ENCODE results near the gene NFE2L2.
A peak's percentile ranks its signal among the peaks of the same experiment; 100 is the strongest.

NFE2L2 gene

GRCh38 chr2:177306550-177306949 is 42.0 kb upstream of the NFE2L2 start:
- Histone ChIP-seq H3K36me3 (ENCODE audit: low read depth) (no peaks in the 10 kb centered on the region), H3K4me1 (ENCODE audit: insufficient read depth, poor library complexity, severe bottlenecking) (no peaks in the 10 kb centered on the region), H3K27me3 (ENCODE audit: insufficient read depth, poor library complexity, severe bottlenecking) (no peaks in the 10 kb centered on the region), H3K9me3 (ENCODE audit: severe bottlenecking) (no peaks in the 10 kb centered on the region), H3K4me3 (ENCODE audit: severe bottlenecking) (no peak overlapping the region), H3K27ac (ENCODE audit: poor library complexity, severe bottlenecking) (no peak overlapping the region)
- ATAC-seq (ENCODE audit: low read depth) (no peak), DNase-seq (ENCODE audit: low spot score) (no peak)
- TF ChIP-seq, protein P1, sequence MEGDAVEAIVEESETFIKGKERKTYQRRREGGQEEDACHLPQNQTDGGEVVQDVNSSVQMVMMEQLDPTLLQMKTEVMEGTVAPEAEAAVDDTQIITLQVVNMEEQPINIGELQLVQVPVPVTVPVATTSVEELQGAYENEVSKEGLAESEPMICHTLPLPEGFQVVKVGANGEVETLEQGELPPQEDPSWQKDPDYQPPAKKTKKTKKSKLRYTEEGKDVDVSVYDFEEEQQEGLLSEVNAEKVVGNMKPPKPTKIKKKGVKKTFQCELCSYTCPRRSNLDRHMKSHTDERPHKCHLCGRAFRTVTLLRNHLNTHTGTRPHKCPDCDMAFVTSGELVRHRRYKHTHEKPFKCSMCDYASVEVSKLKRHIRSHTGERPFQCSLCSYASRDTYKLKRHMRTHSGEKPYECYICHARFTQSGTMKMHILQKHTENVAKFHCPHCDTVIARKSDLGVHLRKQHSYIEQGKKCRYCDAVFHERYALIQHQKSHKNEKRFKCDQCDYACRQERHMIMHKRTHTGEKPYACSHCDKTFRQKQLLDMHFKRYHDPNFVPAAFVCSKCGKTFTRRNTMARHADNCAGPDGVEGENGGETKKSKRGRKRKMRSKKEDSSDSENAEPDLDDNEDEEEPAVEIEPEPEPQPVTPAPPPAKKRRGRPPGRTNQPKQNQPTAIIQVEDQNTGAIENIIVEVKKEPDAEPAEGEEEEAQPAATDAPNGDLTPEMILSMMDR (IDR thresholded peaks at IDR 0.05; ENCODE audit: poor library complexity, severe bottlenecking): no peak

- no peak overlapping the region for H3K27ac ChIP-seq (ENCODE audit: poor library complexity, severe bottlenecking)
- no peak overlapping the region for H3K4me3 ChIP-seq (ENCODE audit: severe bottlenecking)
- DNase-seq (ENCODE audit: low spot score) (no peak), ATAC-seq (ENCODE audit: low read depth) (no peak)
- H3K36me3 ChIP-seq (ENCODE audit: low read depth): no peaks in the 10 kb centered on the region
- TF ChIP-seq, protein P1 (IDR thresholded peaks at IDR 0.05; ENCODE audit: poor library complexity, severe bottlenecking): no peak
- no peaks in the 10 kb centered on the region for H3K9me3 ChIP-seq (ENCODE audit: severe bottlenecking)
- H3K27me3 ChIP-seq (ENCODE audit: insufficient read depth, poor library complexity, severe bottlenecking): no peaks in the 10 kb centered on the region
- no peaks in the 10 kb centered on the region for H3K4me1 ChIP-seq (ENCODE audit: insufficient read depth, poor library complexity, severe bottlenecking)
Measured at GRCh38 chr2:177303939-177304338, 39.4 kb upstream of the NFE2L2 start.

- H3K9me3 ChIP-seq (ENCODE audit: severe bottlenecking): no peaks in the 10 kb centered on the region
- DNase-seq (ENCODE audit: low spot score): no peak
- H3K4me3 ChIP-seq (ENCODE audit: severe bottlenecking): no peak overlapping the region
- TF ChIP-seq, protein P1 (IDR thresholded peaks at IDR 0.05; ENCODE audit: poor library complexity, severe bottlenecking): no peak
- no peaks in the 10 kb centered on the region for H3K27me3 ChIP-seq (ENCODE audit: insufficient read depth, poor library complexity, severe bottlenecking)
- no peak for ATAC-seq (ENCODE audit: low read depth)
- no peaks in the 10 kb centered on the region for H3K4me1 ChIP-seq (ENCODE audit: insufficient read depth, poor library complexity, severe bottlenecking)
- H3K27ac ChIP-seq (ENCODE audit: poor library complexity, severe bottlenecking): no peak overlapping the region
- H3K36me3 ChIP-seq (ENCODE audit: low read depth): no peaks in the 10 kb centered on the region
Measured at GRCh38 chr2:177302552-177302951, 38.0 kb upstream of the NFE2L2 start.

GRCh38 chr2:177298191-177298590 is 33.7 kb upstream of the NFE2L2 start:
- Histone ChIP-seq H3K27ac (ENCODE audit: poor library complexity, severe bottlenecking) (no peak overlapping the region), H3K27me3 (ENCODE audit: insufficient read depth, poor library complexity, severe bottlenecking) (no peaks in the 10 kb centered on the region), H3K4me3 (ENCODE audit: severe bottlenecking) (no peak overlapping the region), H3K4me1 (ENCODE audit: insufficient read depth, poor library complexity, severe bottlenecking) (no peaks in the 10 kb centered on the region), H3K9me3 (ENCODE audit: severe bottlenecking) (no peaks in the 10 kb centered on the region), H3K36me3 (ENCODE audit: low read depth) (0 out of 2 replicates have a peak, but pooled peaks cover 4% of the 10 kb centered on the region)
- no peak for ATAC-seq (ENCODE audit: low read depth)
- no peak for DNase-seq (ENCODE audit: low spot score)
- TF ChIP-seq, protein P1 (IDR thresholded peaks at IDR 0.05; ENCODE audit: poor library complexity, severe bottlenecking): no peak

- TF ChIP-seq, protein P1 (IDR thresholded peaks at IDR 0.05; ENCODE audit: poor library complexity, severe bottlenecking): peak; percentile 71
- Histone ChIP-seq H3K36me3 (ENCODE audit: low read depth) (0 out of 2 replicates have a peak, but pooled peaks cover 4% of the 10 kb centered on the region), H3K27ac (ENCODE audit: poor library complexity, severe bottlenecking) (no peak overlapping the region), H3K27me3 (ENCODE audit: insufficient read depth, poor library complexity, severe bottlenecking) (no peaks in the 10 kb centered on the region), H3K4me3 (ENCODE audit: severe bottlenecking) (no peak overlapping the region), H3K4me1 (ENCODE audit: insufficient read depth, poor library complexity, severe bottlenecking) (no peaks in the 10 kb centered on the region), H3K9me3 (ENCODE audit: severe bottlenecking) (no peaks in the 10 kb centered on the region)
- peak; percentile 48 for ATAC-seq (ENCODE audit: low read depth)
- no peak for DNase-seq (ENCODE audit: low spot score)
Measured at GRCh38 chr2:177296040-177296439, 31.5 kb upstream of the NFE2L2 start.
